Sigmoid colon (tissue), 4 donors: ENCODE measurements around the gene CCDC170.

Experiments used
- EP300 ChIP-seq, 4 donors: sonication (generic); formaldehyde crosslinking; IDR thresholded peaks; one replicate each; pipeline ENCODE4 v1.6.1; 2017; ENCODE audit warnings: antibody characterized with exemption in 4 of 4
- POLR2A ChIP-seq, 2 donors: fragments of 450-650 bp; IDR thresholded peaks; one replicate each; pipeline ENCODE4 v1.6.1; 2016; ENCODE audit warnings: antibody characterized with exemption in 2 of 2, mild to moderate bottlenecking in 2 of 2, moderate library complexity in 2 of 2

- TF ChIP-seq POLR2A (IDR thresholded peaks at IDR 0.05) (no peak), EP300 (IDR thresholded peaks at IDR 0.05) (no peak)
These were observed 12.0 kb upstream of the CCDC170 start for GRCh38 chr6:151481786-151482185.
